Lower leg skin (tissue), 3 donors: Measurements from ENCODE around the gene FAM180A.

ENCODE experiments used
- CTCF ChIP-seq, 3 donors: fragments of 450-650 bp; IDR thresholded peaks; one replicate each; pipeline ENCODE4 v1.5.1; 2016; ENCODE audit warnings: antibody characterized with exemption in 3 of 3, mild to moderate bottlenecking in 3 of 3, moderate library complexity in 2 of 3
- POLR2A ChIP-seq, 2 donors: fragments of 450-650 bp; IDR thresholded peaks; one replicate each; pipeline ENCODE4 v1.6.1; 2016 to 2017; ENCODE audit warnings: antibody characterized with exemption in 2 of 2, mild to moderate bottlenecking in 1 of 2, moderate library complexity in 1 of 2

- TF ChIP-seq CTCF (IDR thresholded peaks at IDR 0.05) (no peak), POLR2A (IDR thresholded peaks at IDR 0.05) (no peak)
These were observed 17.5 kb downstream of the FAM180A start for GRCh38 chr7:135731131-135731530.
